Lower leg skin (tissue), 3 donors: Measurements from ENCODE around the gene GJA5.

Experiments
- CTCF ChIP-seq, 3 donors: fragments of 450-650 bp; IDR thresholded peaks; one replicate each; pipeline ENCODE4 v1.5.1; 2016; ENCODE audit warnings: antibody characterized with exemption in 3 of 3, mild to moderate bottlenecking in 3 of 3, moderate library complexity in 2 of 3
- POLR2A ChIP-seq, 2 donors: fragments of 450-650 bp; IDR thresholded peaks; one replicate each; pipeline ENCODE4 v1.6.1; 2016 to 2017; ENCODE audit warnings: antibody characterized with exemption in 2 of 2, mild to moderate bottlenecking in 1 of 2, moderate library complexity in 1 of 2

- TF ChIP-seq POLR2A (IDR thresholded peaks at IDR 0.05) (no peak), CTCF (IDR thresholded peaks at IDR 0.05) (no peak)
These were observed 31.1 kb downstream of the GJA5 start for GRCh38 chr1:147729315-147729714.
